Hepatocyte (in vitro differentiated cells): ENCODE results near the gene FXYD6. TPM values are rescaled to one million over a fixed set of nuclear protein-coding genes. Genes with fewer than 3 reads are reported as not detected.
A peak's percentile ranks its signal among the peaks of the same experiment; 100 is the strongest.

Source experiments
- DNase-seq: peaks from one replicate; pipeline ENCODE4 v3.0.0-alpha.2; 2016; ENCODE audit warnings: low spot score
- H2AFZ ChIP-seq: fragments of 200-600 bp; sonication (generic); 2 replicates; pipeline ENCODE4 v1.6.0; 2016; ENCODE audit warnings: antibody characterized with exemption, mild to moderate bottlenecking
- H3K27ac ChIP-seq: fragments of 200-600 bp; sonication (generic); 2 replicates; pipeline ENCODE4 v1.5.1; 2016; ENCODE audit warnings: mild to moderate bottlenecking
- H3K27me3 ChIP-seq: fragments of 200-600 bp; sonication (generic); 2 replicates; pipeline ENCODE4 v1.6.1; 2016
- H3K36me3 ChIP-seq: fragments of 200-600 bp; sonication (generic); replicated peaks from 2 replicates; pipeline ENCODE4 v1.5.1; 2016; ENCODE audit warnings: low read depth; ENCODE audit not compliant: insufficient read depth
- H3K4me1 ChIP-seq: fragments of 200-600 bp; sonication (generic); 2 replicates; pipeline ENCODE4 v1.5.1; 2016; ENCODE audit warnings: mild to moderate bottlenecking, moderate library complexity; ENCODE audit not compliant: insufficient read depth
- H3K4me2 ChIP-seq: fragments of 200-600 bp; sonication (generic); 2 replicates; pipeline ENCODE4 v1.6.0; 2016
- H3K4me3 ChIP-seq: fragments of 200-600 bp; sonication (generic); 2 replicates; pipeline ENCODE4 v1.5.1; 2016; ENCODE audit warnings: mild to moderate bottlenecking
- H3K79me2 ChIP-seq: fragments of 200-600 bp; sonication (generic); 2 replicates; pipeline ENCODE4 v1.6.0; 2017; ENCODE audit warnings: mild to moderate bottlenecking
- H3K9me2 ChIP-seq: fragments of 200-600 bp; sonication (generic); replicated peaks from 2 replicates; pipeline ENCODE4 v1.6.0; 2017; ENCODE audit warnings: mild to moderate bottlenecking; ENCODE audit not compliant: insufficient read depth
- H3K9me3 ChIP-seq: fragments of 200-600 bp; sonication (generic); 2 replicates; pipeline ENCODE4 v1.5.1; 2016; ENCODE audit warnings: low read depth, mild to moderate bottlenecking
- H4K20me1 ChIP-seq: fragments of 200-600 bp; sonication (generic); 2 replicates; pipeline ENCODE4 v1.6.0; 2016; ENCODE audit warnings: mild to moderate bottlenecking; ENCODE audit not compliant: insufficient read depth, poor library complexity, severe bottlenecking
- EZH2 ChIP-seq: fragments of 200-600 bp; sonication (generic); IDR thresholded peaks from 2 replicates; pipeline ENCODE4 v1.6.1; 2016; ENCODE audit warnings: antibody characterized with exemption, mild to moderate bottlenecking, borderline replicate concordance
- EZH2phosphoT487 ChIP-seq: fragments of 200-600 bp; sonication (generic); IDR thresholded peaks from one replicate; pipeline ENCODE4 v1.6.1; 2018; ENCODE audit warnings: antibody characterized with exemption, mild to moderate bottlenecking, low read depth, moderate library complexity; ENCODE audit not compliant: unreplicated experiment, severe bottlenecking
- WGBS: methylation state at CpG from one replicate; pipeline ENCODE4 v1.1.6; 2016; ENCODE audit warnings: low lambda C conversion rate; ENCODE audit errors: missing lambda C conversion rate; 5-methylcytosine and 5-hydroxymethylcytosine counted together
- polyA plus RNA-seq: library from polyadenylated mRNA; unstranded; fragments of >200 nt; fragmentation: Nextera tagmentation; extraction: Ambion mirVana; gene quantifications from 2 replicates; pipeline ENCODE4 v1.2.1, GENCODE V29; 2016
- total RNA-seq: library from RNA; depleted of rRNA; stranded (reverse); fragments of >200 nt; gene quantifications from 2 replicates; pipeline ENCODE4 v1.2.3, GENCODE V29; 2014
- TF ChIP-seq, protein P1 (sequence below): fragments of 200-600 bp; sonication (generic); IDR thresholded peaks from 2 replicates; pipeline ENCODE4 v1.5.1; 2016; ENCODE audit warnings: antibody characterized with exemption, mild to moderate bottlenecking; ENCODE audit not compliant: poor library complexity

FXYD6 gene
- total and polyA plus RNA-seq, 2 experiments from 2014 or later = 28.3 to 56.9 TPM

DNA sequence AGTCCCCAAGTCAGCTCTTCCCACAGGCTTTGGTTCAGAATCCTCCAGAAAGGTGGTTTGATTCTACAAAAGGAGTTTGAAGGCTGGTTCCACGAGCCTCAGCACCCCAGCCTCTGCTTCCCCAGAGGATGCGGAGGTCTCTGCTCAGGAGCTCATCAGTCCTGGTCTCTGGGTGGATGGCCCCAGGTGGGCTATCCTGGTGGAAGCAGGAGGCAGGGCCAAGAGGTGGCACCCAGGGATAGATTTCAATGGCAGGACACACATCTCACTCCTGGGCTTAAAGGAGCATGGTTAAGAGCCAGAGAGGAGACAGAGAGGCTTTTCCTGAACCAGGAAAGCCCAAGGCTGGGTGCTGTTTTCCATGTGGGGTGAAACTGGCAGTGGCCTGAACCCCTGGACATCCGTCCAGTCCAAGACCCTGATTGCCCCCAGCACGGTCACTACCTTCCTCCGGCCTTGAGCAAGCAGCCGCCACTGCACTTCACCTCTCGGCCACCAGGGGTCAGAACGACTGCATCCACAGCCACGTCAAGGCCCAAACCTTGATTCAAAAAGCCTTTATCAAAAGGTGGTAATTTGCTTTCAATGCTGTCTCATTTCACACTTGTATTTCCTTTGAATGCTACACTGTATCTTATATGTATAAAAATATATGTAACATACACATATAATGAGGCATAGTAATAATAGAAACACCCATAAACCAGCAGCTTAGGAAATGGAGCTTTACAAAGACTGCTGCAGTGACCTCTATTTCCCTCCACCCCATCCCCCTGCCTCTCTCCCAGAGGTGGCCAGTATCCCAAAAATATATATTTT lies 32.6 kb downstream of the FXYD6 start:
- peak; percentile 81 for DNase-seq
- H3K9me3 ChIP-seq = no peaks in the 10 kb centered on the region
- H3K4me1 ChIP-seq = no peaks in the 10 kb centered on the region
- H4K20me1 ChIP-seq = no peaks in the 10 kb centered on the region
- no peak overlapping the region for H3K27ac ChIP-seq
- H3K79me2 ChIP-seq = no peaks in the 10 kb centered on the region
- H3K27me3 ChIP-seq = no peaks in the 10 kb centered on the region
- TF ChIP-seq EZH2phosphoT487 = no peak
- TF ChIP-seq, protein P1, sequence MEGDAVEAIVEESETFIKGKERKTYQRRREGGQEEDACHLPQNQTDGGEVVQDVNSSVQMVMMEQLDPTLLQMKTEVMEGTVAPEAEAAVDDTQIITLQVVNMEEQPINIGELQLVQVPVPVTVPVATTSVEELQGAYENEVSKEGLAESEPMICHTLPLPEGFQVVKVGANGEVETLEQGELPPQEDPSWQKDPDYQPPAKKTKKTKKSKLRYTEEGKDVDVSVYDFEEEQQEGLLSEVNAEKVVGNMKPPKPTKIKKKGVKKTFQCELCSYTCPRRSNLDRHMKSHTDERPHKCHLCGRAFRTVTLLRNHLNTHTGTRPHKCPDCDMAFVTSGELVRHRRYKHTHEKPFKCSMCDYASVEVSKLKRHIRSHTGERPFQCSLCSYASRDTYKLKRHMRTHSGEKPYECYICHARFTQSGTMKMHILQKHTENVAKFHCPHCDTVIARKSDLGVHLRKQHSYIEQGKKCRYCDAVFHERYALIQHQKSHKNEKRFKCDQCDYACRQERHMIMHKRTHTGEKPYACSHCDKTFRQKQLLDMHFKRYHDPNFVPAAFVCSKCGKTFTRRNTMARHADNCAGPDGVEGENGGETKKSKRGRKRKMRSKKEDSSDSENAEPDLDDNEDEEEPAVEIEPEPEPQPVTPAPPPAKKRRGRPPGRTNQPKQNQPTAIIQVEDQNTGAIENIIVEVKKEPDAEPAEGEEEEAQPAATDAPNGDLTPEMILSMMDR = peak; percentile 95
- TF ChIP-seq EZH2 = no peak
- no peak overlapping the region for H2AFZ ChIP-seq
- no peaks in the 10 kb centered on the region for H3K9me2 ChIP-seq
- no peaks in the 10 kb centered on the region for H3K36me3 ChIP-seq
- no peak overlapping the region for H3K4me3 ChIP-seq
- H3K4me2 ChIP-seq = no peak overlapping the region
- 31% methylated on average over 9 of the region's 9 CpGs for WGBS

DNA sequence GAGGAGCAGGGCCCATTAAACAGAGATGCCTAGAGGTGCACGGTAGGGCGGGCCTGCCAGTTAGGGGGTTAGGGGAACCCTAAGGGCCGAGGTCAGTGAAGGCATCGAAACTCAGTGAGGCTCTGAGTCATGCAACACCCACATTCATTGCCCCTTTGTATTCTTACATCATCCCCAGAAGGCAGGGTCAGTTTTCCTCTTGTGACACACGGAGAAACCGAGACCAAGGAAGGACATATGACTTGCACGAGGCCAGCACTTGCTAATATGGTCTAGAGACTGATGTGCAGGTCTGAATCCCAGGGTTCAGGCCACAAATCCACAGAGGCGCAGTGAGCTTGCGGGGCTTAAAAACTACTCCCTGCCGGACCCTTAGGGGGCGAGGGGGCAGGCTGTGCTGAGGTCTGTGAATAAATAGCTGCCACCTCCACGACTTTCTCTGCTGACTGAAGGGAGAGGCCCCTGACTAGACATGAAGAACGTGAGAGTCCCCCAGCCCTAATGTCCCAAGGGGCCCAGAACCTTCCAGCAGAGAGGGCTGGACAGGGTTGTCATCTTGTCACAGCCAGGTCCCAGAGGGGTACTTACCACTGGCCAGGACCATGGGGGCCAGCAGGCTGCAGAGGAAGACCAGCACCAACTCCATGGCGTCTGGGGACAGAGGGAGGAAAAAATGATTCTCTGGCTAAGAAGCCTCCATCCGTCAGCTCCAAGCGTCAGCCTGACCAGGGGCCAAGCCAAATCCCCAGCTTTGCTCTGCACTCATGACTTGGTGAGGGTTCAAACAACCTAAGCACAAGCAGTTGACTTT lies 34.1 kb downstream of the FXYD6 start:
- Histone ChIP-seq H2AFZ (no peak overlapping the region), H3K79me2 (no peaks in the 10 kb centered on the region), H3K4me3 (no peak overlapping the region), H3K9me2 (no peaks in the 10 kb centered on the region), H3K4me2 (no peak overlapping the region), H3K9me3 (no peaks in the 10 kb centered on the region), H3K27ac (no peak overlapping the region), H3K27me3 (no peaks in the 10 kb centered on the region), H3K36me3 (no peaks in the 10 kb centered on the region), H3K4me1 (no peaks in the 10 kb centered on the region), H4K20me1 (no peaks in the 10 kb centered on the region)
- TF ChIP-seq, protein P1 = no peak
- no peak for TF ChIP-seq EZH2
- TF ChIP-seq EZH2phosphoT487 = no peak
- 88% methylated on average over 16 of the region's 16 CpGs for WGBS
- DNase-seq = no peak

DNA sequence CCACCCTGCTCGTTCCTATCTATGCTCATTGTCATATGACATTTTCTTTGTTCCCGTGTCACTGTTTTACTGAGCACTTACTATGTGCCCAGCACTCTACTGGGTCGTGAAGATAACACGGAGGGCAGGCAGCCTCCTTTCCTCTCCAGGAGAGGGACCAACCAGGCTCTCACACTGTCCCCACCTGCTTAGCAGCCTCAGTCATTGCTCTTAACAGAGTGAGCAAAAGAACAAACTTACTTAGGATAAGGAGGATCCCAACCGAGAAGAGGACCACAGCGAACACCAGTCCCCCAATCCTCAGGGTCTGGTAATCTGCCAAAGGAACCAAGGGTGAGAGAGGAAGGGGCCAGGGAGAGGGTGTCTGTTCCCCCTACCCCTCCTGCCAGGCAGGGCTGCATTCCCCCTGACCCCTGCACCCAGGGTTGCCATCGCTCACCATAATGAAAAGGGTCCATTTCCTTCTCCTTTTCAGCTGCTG lies 34.9 kb downstream of the FXYD6 start:
- no peaks in the 10 kb centered on the region for H3K36me3 ChIP-seq

More for the DNA sequence above, 34.9 kb downstream of the FXYD6 start:
- WGBS = 98% methylated on average over 7 of the region's 7 CpGs
- Histone ChIP-seq H3K27ac (no peak overlapping the region), H2AFZ (no peak overlapping the region), H3K9me2 (no peaks in the 10 kb centered on the region), H3K4me3 (no peak overlapping the region), H3K79me2 (no peaks in the 10 kb centered on the region), H3K27me3 (no peaks in the 10 kb centered on the region), H3K4me1 (no peaks in the 10 kb centered on the region), H3K9me3 (no peaks in the 10 kb centered on the region), H4K20me1 (no peaks in the 10 kb centered on the region), H3K4me2 (no peak overlapping the region)
- TF ChIP-seq EZH2phosphoT487 (no peak), EZH2 (no peak)
- TF ChIP-seq, protein P1 = no peak
- no peak for DNase-seq
